ENCODE data around the gene MFSD6.

DNA sequence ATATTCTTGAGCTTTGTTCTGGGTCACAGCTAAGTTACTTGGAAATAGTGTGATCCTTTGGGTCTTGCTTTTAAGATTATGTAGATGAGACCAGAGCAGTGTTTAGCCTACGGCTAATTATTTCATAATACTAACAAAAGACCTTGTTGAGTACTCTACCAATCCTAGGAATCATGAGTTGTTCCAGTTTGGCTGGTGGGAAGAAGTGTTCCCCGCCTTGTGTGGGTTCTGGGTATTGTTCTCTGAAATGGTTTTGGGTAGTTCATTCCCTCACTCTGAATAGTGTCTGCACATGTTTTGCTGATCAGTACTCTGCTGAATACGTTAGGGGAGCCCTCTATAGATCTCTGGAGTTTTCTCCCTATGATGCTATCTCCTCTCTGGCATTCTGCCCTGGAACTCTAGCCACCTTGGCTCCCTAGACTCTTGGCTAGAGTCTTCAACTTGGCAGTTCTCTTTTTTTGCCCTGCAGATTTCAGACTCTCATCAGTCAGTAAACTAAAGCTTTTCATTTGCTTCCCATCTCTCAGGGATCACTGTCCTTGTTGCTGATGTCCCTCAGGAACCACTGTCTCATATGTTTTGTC, 78.0 kb downstream of the MFSD6 start:
- TF ChIP-seq, protein P1, sequence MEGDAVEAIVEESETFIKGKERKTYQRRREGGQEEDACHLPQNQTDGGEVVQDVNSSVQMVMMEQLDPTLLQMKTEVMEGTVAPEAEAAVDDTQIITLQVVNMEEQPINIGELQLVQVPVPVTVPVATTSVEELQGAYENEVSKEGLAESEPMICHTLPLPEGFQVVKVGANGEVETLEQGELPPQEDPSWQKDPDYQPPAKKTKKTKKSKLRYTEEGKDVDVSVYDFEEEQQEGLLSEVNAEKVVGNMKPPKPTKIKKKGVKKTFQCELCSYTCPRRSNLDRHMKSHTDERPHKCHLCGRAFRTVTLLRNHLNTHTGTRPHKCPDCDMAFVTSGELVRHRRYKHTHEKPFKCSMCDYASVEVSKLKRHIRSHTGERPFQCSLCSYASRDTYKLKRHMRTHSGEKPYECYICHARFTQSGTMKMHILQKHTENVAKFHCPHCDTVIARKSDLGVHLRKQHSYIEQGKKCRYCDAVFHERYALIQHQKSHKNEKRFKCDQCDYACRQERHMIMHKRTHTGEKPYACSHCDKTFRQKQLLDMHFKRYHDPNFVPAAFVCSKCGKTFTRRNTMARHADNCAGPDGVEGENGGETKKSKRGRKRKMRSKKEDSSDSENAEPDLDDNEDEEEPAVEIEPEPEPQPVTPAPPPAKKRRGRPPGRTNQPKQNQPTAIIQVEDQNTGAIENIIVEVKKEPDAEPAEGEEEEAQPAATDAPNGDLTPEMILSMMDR (IDR thresholded peaks at IDR 0.05; ENCODE audit: control extremely low read depth in 1 of 3, insufficient read depth in 1 of 3, low read depth in 1 of 3, low read length in 3 of 3) = no peak
- TF ChIP-seq POLR2A (IDR thresholded peaks at IDR 0.05; ENCODE audit: control extremely low read depth in 1 of 2, low read depth in 2 of 2, low read length in 2 of 2) (no peak), EZH2 (IDR thresholded peaks at IDR 0.05; ENCODE audit: low read depth, low read length, severe bottlenecking) (no peak), CEBPB (IDR thresholded peaks at IDR 0.05; ENCODE audit: low read depth, low read length) (no peak), POLR2AphosphoS5 (IDR thresholded peaks at IDR 0.05; ENCODE audit: low read depth, low read length) (no peak), RXRA (IDR thresholded peaks at IDR 0.05; ENCODE audit: insufficient read depth, low read depth, low read length) (no peak), YY1 (IDR thresholded peaks at IDR 0.05; ENCODE audit: low read depth, low read length) (no peak), RAD21 (IDR thresholded peaks at IDR 0.05 in 1 of 2, conservative IDR thresholded peaks at IDR 0.05 in 1 of 2; ENCODE audit: low read depth in 2 of 2, low read length in 2 of 2) (no peak), JUND (IDR thresholded peaks at IDR 0.05; ENCODE audit: low read length) (no peak), RNF2 (IDR thresholded peaks at IDR 0.05; ENCODE audit: borderline replicate concordance, low read depth, low read length, missing control alignments, poor library complexity, severe bottlenecking) (no peak)
- TF ChIP-seq, protein P2, sequence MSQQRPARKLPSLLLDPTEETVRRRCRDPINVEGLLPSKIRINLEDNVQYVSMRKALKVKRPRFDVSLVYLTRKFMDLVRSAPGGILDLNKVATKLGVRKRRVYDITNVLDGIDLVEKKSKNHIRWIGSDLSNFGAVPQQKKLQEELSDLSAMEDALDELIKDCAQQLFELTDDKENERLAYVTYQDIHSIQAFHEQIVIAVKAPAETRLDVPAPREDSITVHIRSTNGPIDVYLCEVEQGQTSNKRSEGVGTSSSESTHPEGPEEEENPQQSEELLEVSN (IDR thresholded peaks at IDR 0.05) = no peak
- TF ChIP-seq, protein P3, sequence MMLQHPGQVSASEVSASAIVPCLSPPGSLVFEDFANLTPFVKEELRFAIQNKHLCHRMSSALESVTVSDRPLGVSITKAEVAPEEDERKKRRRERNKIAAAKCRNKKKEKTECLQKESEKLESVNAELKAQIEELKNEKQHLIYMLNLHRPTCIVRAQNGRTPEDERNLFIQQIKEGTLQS (IDR thresholded peaks at IDR 0.05; ENCODE audit: insufficient read depth, low read depth, low read length) = no peak
